Ascending aorta (tissue), 2 donors: ENCODE data around the gene ONECUT2. TPM values are rescaled to one million over a fixed set of nuclear protein-coding genes. Genes with fewer than 3 reads are reported as not detected.

Source experiments
- DNase-seq, 2 donors: peaks; one replicate each; pipeline ENCODE4 v3.0.0-alpha.2; 2019; ENCODE audit warnings: low spot score in 2 of 2
- H3K27ac ChIP-seq, 2 donors: fragments of 200-600 bp; sonication (generic); one replicate each; pipeline ENCODE4 v1.5.1; 2016 to 2017; ENCODE audit warnings: mild to moderate bottlenecking in 1 of 2
- H3K27me3 ChIP-seq: fragments of 200-600 bp; sonication (generic); one replicate; pipeline ENCODE4 v1.5.1; 2017
- H3K36me3 ChIP-seq, 2 donors: fragments of 200-600 bp; sonication (generic); one replicate each; pipeline ENCODE4 v1.5.1; 2016
- H3K4me1 ChIP-seq, 2 donors: fragments of 200-600 bp; sonication (generic); one replicate each; pipeline ENCODE4 v1.5.1; 2016 to 2017; ENCODE audit warnings: mild to moderate bottlenecking in 1 of 2
- H3K4me3 ChIP-seq, 2 donors: fragments of 200-600 bp; sonication (generic); one replicate each; pipeline ENCODE4 v1.5.1; 2016 to 2017; ENCODE audit warnings: mild to moderate bottlenecking in 1 of 2
- H3K9me3 ChIP-seq, 2 donors: fragments of 200-600 bp; sonication (generic); one replicate each; pipeline ENCODE4 v1.5.1; 2016
- CTCF ChIP-seq, 3 experiments: fragments of 200-600 bp in 2 of 3; fragments of 450-650 bp in 1 of 3; sonication (generic) in 2 of 3; IDR thresholded peaks; one replicate each; pipeline ENCODE4 v1.5.1; 2016 to 2019; ENCODE audit warnings: antibody characterized with exemption in 3 of 3, mild to moderate bottlenecking in 1 of 3, moderate library complexity in 1 of 3
- intact Hi-C: fragments of 100-400 bp; cut with DNase I; formaldehyde crosslinking; loops from one replicate; pipeline ENCODE4 v1.15.1; 2023
- total RNA-seq: library from RNA; depleted of rRNA; stranded (reverse); fragments of >200 nt; gene quantifications from one replicate; pipeline ENCODE4 v1.1.0, GENCODE V29; 2016

The ONECUT2 gene
- total RNA-seq, 1 donor from 2014 or later = 0.11 TPM

- Histone ChIP-seq H3K4me3 (no peak overlapping the region), H3K9me3 (no peaks in the 10 kb centered on the region), H3K27me3 (no peaks in the 10 kb centered on the region), H3K4me1 (peaks cover 0 to 9% of the 10 kb centered on the region in 2 donors), H3K36me3 (no peaks in the 10 kb centered on the region), H3K27ac (no peak overlapping the region)
- no peak for DNase-seq
- intact Hi-C loops = loop anchor here (10.0 kb wide), 1 partner anchor 58 kb away; no protein-coding TSS in a partner anchor
- TF ChIP-seq CTCF (IDR thresholded peaks at IDR 0.05) = no peak
Measured at GRCh38 chr18:57466307-57466706, 31.1 kb downstream of the ONECUT2 start.

- H3K4me1 ChIP-seq = peaks cover 0 to 9% of the 10 kb centered on the region in 2 donors
- H3K36me3 ChIP-seq = no peaks in the 10 kb centered on the region
- no peak overlapping the region for H3K27ac ChIP-seq
- no peaks in the 10 kb centered on the region for H3K27me3 ChIP-seq
- H3K9me3 ChIP-seq = no peaks in the 10 kb centered on the region
- intact Hi-C loops = loop anchor here (10.0 kb wide), 1 partner anchor 58 kb away; no protein-coding TSS in a partner anchor
- no peak for TF ChIP-seq CTCF (IDR thresholded peaks at IDR 0.05)
- no peak overlapping the region for H3K4me3 ChIP-seq
- no peak for DNase-seq
Measured at GRCh38 chr18:57466745-57467409, 31.7 kb downstream of the ONECUT2 start.

GRCh38 chr18:57469884-57470283 lies 34.7 kb downstream of the ONECUT2 start:
- Histone ChIP-seq H3K9me3 (no peaks in the 10 kb centered on the region), H3K27me3 (no peaks in the 10 kb centered on the region), H3K36me3 (no peaks in the 10 kb centered on the region), H3K4me3 (no peak overlapping the region), H3K4me1 (peaks cover 0 to 9% of the 10 kb centered on the region in 2 donors), H3K27ac (no peak overlapping the region)
- no peak for DNase-seq
- no peak for TF ChIP-seq CTCF (IDR thresholded peaks at IDR 0.05)
- intact Hi-C loops = loop anchor here (10.0 kb wide), 1 partner anchor 55 kb away; no protein-coding TSS in a partner anchor

- H3K4me1 ChIP-seq = no peaks in the 10 kb centered on the region
- no peak overlapping the region for H3K27ac ChIP-seq
- no peak overlapping the region for H3K4me3 ChIP-seq
- H3K36me3 ChIP-seq = no peaks in the 10 kb centered on the region
- DNase-seq = no peak
- TF ChIP-seq CTCF (IDR thresholded peaks at IDR 0.05) = no peak
- no peaks in the 10 kb centered on the region for H3K9me3 ChIP-seq
- intact Hi-C loops = no loop called here
- no peaks in the 10 kb centered on the region for H3K27me3 ChIP-seq
Measured at GRCh38 chr18:57475408-57475807, 40.2 kb downstream of the ONECUT2 start.

- DNase-seq = no peak
- intact Hi-C loops = no loop called here
- no peaks in the 10 kb centered on the region for H3K4me1 ChIP-seq
- no peak overlapping the region for H3K27ac ChIP-seq
- H3K4me3 ChIP-seq = no peak overlapping the region
- no peaks in the 10 kb centered on the region for H3K36me3 ChIP-seq
- no peak for TF ChIP-seq CTCF (IDR thresholded peaks at IDR 0.05)
- H3K27me3 ChIP-seq = no peaks in the 10 kb centered on the region
- no peaks in the 10 kb centered on the region for H3K9me3 ChIP-seq
Measured at GRCh38 chr18:57475903-57476302, 40.7 kb downstream of the ONECUT2 start.
